SK-MEL-5 (cell line): ENCODE measurements around the gene RCC1. TPM values are rescaled to one million over a fixed set of nuclear protein-coding genes. Genes with fewer than 3 reads are reported as not detected.
"Not testable (repeated sequence)": the region's sequence is repeated elsewhere in the genome, so short reads cannot be mapped to it uniquely, and the experiment has no call there.

Experiments
- DNase-seq: peaks from one replicate; pipeline ENCODE4 v3.0.0-alpha.2; 2016; ENCODE audit warnings: low read depth, low spot score
- in situ Hi-C: cut with HindIII; loops from 2 replicates; pipeline ENCODE4 v1.10.0; 2016; ENCODE audit warnings: low sequenced_read_pairs, high pct_unique_total_duplicates, low pct_unique_long_range_greater_than_20kb
- total RNA-seq: library from RNA; depleted of rRNA; stranded (reverse); fragments of >200 nt; shearing (Covaris generic); gene quantifications from 2 replicates; pipeline ENCODE4 v1.2.3, GENCODE V29; 2014

RCC1 gene
- total RNA-seq, 1 experiment from 2014 or later, result 26.0 TPM

DNA sequence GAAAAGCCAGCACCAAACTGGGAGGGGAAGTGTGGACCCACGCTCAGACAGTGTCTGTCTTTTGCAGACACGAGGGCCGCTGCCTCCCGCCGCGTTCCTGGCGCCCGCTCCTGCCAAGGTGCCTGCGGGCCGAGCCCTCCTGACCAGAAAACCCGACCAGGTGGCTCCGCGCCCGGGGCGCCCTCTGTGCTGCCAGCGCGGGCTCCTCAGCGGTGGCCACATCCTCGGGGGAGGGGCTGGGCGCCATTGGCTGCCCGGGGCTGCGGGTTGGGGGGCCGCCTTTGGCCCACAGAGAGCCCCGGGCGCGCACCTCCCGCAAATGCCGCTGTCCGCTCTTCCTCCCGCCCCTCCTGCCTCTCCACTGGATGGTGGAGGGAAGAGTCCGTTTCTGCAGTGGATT, 24.6 kb downstream of the RCC1 start:
- in situ Hi-C loops, result no loop called here
- no peak for DNase-seq

DNA sequence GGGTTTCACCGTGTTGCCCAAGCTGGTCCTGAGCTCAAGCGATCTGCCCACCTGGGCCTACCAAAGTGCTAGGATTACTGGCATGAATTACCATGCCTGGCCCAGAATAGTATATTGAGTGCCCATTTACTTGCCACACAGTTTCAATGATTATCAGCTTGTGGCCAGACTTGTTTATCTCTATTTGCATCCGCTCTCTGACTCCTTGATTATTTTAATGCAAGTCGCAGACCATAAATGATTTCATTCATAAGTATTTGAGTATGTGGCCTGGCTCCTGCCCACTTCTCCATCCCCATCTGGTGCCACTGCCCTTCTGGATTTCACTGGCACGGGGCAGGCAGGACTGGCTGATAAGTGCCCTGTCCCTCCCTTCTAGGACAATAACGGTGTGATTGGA, 28.8 kb downstream of the RCC1 start:
- in situ Hi-C loops, result no loop called here

DNA sequence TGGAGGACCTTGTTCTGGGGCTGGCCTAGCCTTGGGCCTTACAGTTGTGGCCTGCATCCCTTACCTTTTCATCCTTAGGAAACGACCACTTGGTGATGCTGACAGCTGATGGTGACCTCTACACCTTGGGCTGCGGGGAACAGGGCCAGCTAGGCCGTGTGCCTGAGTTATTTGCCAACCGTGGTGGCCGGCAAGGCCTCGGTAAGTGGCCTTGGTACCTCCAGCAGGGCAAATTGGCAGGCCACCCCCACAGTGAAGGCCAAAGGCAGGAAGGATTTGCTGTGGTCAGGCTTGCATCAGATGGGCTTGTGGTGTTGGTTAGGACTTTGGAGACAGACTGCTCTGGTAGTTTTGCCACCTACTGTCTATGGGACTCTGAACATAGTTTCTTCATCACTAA, 29.3 kb downstream of the RCC1 start:
- no peak for DNase-seq

More for the DNA sequence above, 28.8 kb downstream of the RCC1 start:
- no peak for DNase-seq

GRCh38 chr1:28537457-28538199, 31.8 kb downstream of the RCC1 start:
- DNase-seq, result no peak
- in situ Hi-C loops, result no loop called here

More for the DNA sequence above, 29.3 kb downstream of the RCC1 start:
- in situ Hi-C loops, result no loop called here

GRCh38 chr1:28538286-28538685, 32.4 kb downstream of the RCC1 start:
- in situ Hi-C loops, result no loop called here
- no peak for DNase-seq

- DNase-seq, result peak; percentile 21
Observed at GRCh38 chr1:28540651-28541050, 34.8 kb downstream of the RCC1 start.

DNA sequence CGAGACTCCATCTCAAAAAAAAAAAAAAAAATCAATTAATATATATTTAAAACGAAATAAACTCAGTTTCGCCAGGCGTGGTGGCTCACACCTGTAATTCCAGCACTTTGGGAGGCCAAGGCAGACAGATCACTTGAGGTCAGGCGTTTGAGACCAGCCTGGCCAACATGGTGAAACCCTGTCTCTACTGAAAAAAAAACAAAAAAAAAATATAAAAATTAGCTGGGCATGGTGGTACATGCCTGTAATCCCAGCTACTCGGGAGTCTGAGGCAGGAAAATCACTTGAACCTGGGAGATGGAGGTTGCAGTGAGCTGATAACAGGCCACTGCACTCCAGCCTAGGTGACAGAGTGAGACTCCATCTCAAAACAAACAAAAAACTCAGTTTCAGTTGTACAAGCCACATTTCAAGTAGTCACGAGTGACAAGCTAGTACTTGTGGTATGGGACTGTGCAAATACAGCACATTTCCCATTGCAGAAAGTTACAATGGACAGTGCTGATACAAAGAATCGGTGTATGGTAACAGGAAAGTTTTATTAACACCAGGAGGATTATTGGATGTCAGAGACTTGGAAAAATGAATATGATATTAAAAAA, 35.7 kb downstream of the RCC1 start:
- DNase-seq, in situ Hi-C loops: not testable (repeated sequence)

More at GRCh38 chr1:28540651-28541050, 34.8 kb downstream of the RCC1 start:
- in situ Hi-C loops, result no loop called here

DNA sequence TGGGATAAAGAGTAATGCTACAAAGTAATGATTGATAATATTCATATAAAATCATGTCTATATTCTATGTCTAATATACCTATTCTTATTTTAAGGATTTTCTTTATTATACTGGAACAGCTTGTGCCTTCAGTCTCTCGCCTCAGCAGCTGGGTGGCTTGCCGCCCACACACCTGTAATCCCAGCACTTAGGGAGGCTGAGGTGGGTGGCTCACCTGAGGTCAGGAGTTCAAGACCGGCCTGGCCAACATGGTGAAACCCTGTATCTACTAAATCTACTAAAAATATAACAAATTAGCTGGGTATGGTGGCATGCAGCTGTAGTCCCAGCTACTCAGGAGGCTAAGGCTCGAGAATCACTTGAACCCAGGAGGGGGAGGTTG, 39.4 kb downstream of the RCC1 start:
- DNase-seq, result no peak
- in situ Hi-C loops, result no loop called here

DNA sequence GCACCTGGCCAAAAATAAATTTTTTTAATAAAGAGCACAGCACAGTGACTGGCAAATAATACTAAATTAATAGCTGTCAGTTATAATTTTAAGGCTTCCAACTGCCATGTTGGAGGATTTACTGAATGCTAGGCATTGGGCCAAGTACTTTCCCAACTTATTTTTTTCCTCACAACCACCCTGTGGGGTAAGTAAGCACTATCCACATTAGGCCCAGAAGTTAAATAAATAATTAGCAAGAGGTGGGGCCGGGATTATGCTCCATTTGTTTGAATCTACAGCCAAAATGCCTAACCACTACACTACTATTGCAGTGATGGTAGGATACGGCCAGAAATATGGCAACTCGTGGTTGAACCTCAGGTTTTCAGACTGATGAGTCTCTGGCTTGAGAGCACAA, 42.5 kb downstream of the RCC1 start:
- no peak for DNase-seq
- in situ Hi-C loops, result no loop called here

- in situ Hi-C loops, result no loop called here
- DNase-seq, result no peak
Observed at GRCh38 chr1:28551381-28551780, 45.5 kb downstream of the RCC1 start.

GRCh38 chr1:28552758-28553663, 47.2 kb downstream of the RCC1 start, which contains the start of gene TRNAU1AP:
Gene TRNAU1AP, plus strand, starts transcription at chr1:28553085. Its CDS starts 26 bp downstream, at chr1:28553111.
- in situ Hi-C loops, result no loop called here
- peak; percentile 93 for DNase-seq

DNA sequence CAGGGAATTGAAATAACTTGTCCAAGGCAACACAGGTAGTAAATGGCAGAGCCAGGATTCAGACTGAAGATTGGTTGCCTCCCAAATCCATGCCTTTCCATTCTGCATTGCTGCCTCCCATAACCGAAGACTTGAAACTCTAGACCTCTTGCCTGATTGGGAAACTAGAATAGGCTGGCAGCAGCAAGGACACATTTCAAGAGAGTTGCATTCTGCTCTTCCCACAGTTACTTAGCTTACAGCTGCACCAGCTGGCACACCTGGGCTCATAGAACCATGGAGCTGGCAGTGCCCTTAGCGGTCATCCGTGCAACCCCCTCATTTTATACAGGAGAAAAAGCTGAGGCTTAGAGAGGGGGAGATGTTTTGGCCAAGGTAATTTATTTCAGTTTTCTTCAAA, 55.0 kb downstream of the RCC1 start:
- DNase-seq, result no peak
- in situ Hi-C loops, result no loop called here

- DNase-seq, result no peak
- in situ Hi-C loops, result no loop called here
Observed at GRCh38 chr1:28564310-28564709, 58.5 kb downstream of the RCC1 start.

DNA sequence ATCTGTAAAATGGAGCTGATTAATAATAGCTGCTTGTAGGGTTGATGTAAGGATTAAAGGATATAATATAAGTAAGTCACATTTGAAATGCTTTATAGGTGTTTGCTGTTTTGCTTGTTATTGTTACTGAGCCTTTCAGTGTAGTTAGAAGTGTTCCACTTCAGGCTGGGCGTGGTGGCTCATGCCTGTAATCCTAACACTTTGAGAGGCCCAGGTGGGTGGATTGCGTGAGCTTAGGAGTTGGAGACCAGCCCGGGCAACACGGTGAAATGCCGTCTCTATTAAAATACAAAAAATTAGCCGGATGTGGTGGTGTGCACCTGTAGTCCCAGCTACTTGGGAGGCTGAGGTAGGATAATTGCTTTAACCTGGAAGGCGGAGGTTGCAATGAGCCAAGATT, 59.2 kb downstream of the RCC1 start:
- in situ Hi-C loops, result no loop called here

DNA sequence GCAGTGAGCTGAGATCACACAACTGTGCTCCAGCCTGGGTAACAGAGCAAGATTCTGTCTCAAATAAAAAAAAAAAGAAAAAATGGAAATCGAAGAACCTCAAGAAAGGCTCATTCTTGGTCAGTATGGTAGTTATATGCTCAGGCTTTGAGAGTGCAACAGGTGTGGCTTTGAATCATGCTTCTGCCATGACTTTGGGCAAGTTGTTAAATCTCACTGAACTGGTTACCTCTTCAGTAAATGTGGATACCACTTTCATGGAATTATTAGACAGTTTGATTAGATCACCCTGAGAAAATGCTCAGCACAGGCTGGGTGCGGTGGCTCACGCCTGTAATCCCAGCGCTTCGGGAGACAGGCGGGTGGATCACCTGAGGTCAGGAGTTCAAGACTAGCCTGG, 59.9 kb downstream of the RCC1 start:
- DNase-seq, result no peak
- in situ Hi-C loops, result no loop called here

More for the DNA sequence above, 59.2 kb downstream of the RCC1 start:
- DNase-seq, result no peak

DNA sequence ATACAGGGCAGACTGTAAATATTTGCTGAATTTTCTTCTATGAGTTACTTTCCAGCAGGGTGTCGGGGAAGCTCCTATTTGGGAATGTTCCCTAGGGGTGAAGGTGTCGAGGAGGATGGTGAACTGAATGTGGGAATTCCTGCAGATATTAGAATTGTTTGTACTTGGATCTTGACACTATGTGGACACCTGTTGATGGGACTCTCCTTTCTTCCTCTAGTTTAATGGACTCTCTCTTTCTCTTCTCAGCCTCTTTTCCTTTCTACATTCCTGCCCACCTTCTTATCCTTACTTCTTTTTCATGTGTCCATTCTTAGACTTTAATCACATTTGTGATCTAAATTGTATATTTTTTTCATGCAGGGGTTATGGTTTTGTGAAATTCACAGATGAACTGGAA, 61.1 kb downstream of the RCC1 start:
- in situ Hi-C loops, result no loop called here
- DNase-seq, result no peak

GRCh38 chr1:28571911-28572310, 66.1 kb downstream of the RCC1 start:
- DNase-seq, result no peak
- in situ Hi-C loops, result no loop called here

- DNase-seq, in situ Hi-C loops: not testable (repeated sequence)
Observed at GRCh38 chr1:28572891-28573290, 67.0 kb downstream of the RCC1 start.
